AML-193 (cell line): Measurements from ENCODE around the gene CD151.
A peak's percentile ranks its signal among the peaks of the same experiment; 100 is the strongest.

ENCODE experiments used
- DNase-seq, 2 experiments: peaks; one replicate each; lab custom pipeline; 2025; lab: John Stamatoyannopoulos, UW

CD151 gene

DNA sequence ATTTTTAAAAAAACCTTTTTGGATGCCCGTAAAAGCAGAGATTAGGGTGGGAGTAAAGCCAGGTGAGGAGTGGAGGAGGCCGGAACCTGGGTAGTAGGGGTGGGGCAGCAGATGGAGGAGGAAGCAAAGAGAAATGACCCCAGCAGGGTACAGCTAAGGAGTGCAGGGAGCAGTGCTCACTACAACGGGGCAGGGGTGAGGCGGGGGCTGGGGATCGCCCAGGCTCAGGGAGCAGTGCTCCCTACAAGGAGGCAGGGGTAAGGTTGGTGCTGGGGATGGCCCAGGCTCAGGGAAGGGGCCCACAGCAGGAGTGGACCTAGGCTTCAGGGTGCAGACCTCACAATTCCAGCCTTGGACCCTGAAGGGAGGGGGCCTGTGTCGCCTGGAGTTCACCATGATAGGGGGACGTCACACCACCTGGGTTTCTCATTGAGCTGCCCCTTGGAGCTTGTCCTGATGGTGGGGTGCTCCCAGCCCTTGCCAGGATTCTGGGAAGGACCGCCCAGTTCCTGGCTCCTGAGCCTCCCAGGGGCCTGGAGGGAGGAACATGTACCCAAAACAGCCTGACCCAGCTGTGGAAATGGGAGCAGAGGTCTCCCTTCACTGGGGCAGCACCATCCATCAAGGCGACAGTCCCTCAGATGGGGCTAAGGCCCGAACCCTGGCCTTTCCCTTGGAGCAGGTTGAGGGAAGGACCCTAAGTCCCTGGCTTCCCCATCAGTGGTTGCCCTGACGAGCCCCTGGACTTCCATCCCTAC is 16.9 kb upstream of the CD151 start:
- no peak for DNase-seq

DNA sequence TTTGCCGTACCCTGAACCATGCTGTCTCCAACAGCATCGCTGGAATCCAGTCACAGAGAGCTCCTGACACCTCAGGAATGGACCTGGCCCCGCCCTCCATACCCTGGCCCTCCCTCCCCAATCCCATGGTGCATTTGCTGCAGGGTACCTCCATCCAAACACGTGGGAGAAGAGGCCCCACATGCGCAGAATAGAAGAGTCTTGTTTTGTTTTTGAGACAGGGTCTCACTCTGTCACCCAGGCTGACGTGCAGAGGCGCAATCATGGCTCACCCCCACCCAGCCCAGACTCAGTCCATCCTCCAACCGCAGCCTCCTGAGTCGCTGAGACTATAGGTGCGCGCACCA is 16.3 kb upstream of the CD151 start:
- no peak for DNase-seq

DNA sequence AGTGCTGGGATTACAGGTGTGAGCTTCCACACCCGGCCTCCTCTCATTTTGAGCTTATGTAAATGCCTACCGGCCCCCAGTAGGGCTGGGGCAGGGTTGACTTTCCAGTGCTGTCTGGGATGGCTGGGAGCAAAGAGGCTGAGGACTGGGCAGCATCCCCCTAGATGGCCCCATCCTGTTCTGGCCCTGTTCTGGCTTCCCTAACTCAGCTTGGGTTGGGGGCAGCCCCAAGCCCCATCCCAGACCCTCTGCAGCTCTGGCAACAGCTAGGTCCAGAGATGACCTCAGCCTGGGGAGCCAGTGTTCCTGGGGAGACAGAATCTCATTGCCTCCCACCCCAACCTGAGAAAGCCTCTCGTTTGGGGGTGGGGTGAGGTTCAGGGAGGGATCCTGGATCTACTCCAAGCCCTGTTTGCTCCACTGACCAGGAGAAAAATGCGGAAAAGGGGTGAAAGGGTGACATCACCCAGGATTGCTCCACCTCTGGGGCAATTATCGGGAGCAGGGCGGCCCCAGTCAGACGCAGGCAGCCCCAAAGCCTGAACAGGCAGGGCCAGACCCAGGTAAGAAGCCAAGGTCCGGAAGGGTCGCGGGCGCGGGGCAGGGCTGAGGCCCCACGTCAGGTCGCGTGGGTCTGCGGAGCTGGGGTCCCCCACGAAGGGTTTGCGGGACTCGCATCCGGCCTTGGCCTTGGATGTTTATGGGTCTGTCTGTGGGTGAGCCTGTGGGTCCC is 14.2 kb upstream of the CD151 start, which contains the start of gene PNPLA2:
TSS of gene PNPLA2 (plus strand) at position 519 of the 733 bp plus-strand sequence. CDS start 805 bp downstream, outside the sequence.
- DNase-seq, result no peak

GRCh38 chr11:819129-819931 is 13.4 kb upstream of the CD151 start:
- DNase-seq, result peak; percentile 69 to 85

DNA sequence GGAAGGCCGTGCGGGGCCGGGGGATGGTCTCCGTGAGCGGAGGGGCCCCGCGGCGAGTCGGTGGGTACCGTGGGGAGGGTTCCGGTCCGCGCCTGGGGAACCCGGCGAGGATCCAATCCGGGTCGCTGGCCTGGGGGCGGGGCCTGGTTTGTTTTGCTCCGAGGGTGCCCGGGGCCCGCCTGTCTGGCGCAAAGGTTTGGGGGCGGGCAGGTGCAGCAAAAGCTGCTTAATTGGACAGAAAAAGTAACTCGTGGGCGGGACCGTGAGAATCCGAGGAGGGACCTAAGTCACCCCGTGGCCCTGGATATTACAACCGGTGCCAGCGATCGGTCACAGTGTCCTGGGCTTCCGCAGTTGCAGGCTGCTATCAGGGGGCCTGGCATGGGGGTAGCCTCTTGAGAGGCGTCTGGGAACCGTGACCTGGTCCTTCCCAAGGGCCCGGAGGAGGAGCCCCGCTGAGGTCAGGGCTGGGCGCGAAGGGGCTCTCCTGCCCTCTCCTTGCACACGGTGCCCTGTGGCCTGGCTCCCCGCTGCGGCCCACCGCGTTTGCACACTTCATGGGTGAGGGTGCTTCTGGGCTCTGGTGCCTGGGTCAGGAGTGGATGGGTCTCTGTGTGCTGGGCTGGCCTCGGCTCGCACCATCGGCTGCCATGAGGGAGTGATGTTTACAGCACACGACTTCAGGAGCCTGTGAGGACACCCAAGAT is 12.7 kb upstream of the CD151 start:
- peak; percentile 87 to 89 for DNase-seq

DNA sequence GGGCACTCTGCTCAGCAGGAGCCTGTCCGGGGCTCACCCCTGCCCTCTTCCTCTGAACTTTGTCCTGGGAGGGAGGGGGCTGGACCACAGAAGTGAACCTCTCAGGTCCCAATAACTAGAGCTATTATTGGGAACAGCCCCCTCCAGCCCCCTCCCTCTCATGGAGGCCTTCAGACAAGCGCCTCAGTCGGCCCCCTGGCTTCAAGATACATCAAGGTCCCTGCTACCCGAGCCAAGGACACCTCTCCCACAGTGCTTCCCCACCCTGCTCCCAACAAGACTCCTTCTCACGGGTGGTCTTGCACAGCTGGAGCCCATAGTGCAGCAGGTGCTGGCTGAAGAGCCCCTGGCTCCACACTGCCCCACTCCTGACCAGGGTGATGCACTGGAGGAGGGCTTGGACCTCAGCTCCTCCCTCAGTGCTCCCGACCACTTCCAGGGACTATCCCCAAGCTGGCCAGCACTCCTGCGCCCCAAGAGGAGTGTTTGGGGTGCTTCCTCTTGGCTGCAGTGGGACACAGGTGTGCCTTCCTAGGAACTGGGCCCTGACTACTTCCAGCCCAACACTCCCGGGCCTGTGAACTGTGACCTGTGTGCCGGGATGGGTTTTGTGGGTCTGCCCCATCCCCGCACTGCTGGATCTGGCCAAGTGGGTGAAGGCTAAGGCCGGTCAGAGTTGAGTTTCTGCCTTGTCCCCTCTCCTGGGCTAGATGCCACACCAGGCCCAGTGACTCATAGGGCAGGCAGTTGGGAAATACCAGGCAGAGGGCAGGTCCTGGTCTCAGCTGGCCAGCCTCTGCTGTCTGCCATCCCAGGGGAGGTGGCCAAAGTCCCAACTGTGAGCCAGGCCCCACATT is 11.9 kb upstream of the CD151 start:
- peak; percentile 78 to 83 for DNase-seq

DNA sequence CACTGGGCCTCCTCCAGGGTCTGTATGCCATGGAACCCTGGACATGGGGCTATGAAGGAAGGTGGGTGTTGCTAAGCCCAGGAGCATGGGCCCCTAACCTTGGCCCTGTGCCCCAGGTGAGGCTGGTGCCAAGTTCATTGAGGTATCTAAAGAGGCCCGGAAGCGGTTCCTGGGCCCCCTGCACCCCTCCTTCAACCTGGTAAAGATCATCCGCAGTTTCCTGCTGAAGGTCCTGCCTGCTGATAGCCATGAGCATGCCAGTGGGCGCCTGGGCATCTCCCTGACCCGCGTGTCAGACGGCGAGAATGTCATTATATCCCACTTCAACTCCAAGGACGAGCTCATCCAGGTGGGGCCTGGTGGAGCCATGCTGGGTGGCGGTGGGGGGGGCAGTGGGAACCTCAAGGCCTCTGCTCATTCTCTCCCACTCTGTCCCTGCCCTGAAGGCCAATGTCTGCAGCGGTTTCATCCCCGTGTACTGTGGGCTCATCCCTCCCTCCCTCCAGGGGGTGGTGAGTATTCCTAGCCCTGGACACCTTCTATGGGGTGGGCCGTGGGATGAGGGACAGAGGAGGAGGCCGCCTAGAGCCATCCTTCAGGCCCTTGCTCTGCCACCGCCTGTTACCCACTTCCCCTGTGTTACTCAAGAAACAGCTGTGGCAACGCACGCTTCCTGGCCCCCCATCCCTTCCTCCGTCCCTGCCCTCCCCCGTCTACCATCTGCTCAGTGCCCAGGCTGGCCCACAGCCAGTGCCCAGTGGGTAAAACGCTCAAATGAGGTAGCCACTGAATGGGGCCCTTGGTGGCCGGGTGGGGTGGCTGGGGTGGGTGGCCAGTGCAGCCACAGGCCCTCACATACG is 11.0 kb upstream of the CD151 start:
- DNase-seq, result peak; percentile 83 to 90

DNA sequence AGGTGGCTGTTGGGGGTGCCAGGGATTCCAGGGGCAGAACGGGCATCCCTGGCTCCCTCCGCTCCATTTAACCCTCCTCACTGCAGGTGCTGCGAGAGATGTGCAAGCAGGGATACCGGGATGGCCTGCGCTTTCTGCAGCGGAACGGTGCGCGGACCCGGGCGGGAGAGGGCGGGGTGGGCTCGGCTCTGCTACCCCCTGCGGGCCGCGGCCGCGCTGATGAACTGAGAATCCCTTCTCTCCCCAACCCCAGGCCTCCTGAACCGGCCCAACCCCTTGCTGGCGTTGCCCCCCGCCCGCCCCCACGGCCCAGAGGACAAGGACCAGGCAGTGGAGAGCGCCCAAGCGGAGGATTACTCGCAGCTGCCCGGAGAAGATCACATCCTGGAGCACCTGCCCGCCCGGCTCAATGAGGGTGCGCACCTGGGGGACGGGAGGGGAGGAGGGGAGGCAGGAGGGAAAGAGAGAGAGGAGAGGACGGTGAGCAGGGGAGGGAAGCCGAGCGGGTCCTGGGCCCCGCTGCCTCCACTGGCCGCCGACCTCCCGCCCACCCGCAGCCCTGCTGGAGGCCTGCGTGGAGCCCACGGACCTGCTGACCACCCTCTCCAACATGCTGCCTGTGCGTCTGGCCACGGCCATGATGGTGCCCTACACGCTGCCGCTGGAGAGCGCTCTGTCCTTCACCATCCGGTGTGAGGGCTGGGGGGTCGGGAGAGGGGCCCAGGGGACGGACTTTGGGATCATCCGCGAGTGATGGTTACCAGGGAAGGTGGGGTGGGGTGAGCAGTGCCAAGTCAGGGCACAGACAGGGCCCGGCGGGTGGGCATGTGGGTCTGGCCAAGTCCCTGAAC is 9.1 kb upstream of the CD151 start:
- DNase-seq, result no peak

- DNase-seq, result no peak
Observed at GRCh38 chr11:824292-824880, 8.4 kb upstream of the CD151 start.

- no peak for DNase-seq
Observed at GRCh38 chr11:824942-825341, 7.8 kb upstream of the CD151 start.

GRCh38 chr11:825366-826226 is 7.2 kb upstream of the CD151 start:
- DNase-seq, result no peak

- no peak for DNase-seq
Observed at GRCh38 chr11:826227-826621, 6.5 kb upstream of the CD151 start.

GRCh38 chr11:826836-827145 is 6.0 kb upstream of the CD151 start:
- DNase-seq, result no peak

DNA sequence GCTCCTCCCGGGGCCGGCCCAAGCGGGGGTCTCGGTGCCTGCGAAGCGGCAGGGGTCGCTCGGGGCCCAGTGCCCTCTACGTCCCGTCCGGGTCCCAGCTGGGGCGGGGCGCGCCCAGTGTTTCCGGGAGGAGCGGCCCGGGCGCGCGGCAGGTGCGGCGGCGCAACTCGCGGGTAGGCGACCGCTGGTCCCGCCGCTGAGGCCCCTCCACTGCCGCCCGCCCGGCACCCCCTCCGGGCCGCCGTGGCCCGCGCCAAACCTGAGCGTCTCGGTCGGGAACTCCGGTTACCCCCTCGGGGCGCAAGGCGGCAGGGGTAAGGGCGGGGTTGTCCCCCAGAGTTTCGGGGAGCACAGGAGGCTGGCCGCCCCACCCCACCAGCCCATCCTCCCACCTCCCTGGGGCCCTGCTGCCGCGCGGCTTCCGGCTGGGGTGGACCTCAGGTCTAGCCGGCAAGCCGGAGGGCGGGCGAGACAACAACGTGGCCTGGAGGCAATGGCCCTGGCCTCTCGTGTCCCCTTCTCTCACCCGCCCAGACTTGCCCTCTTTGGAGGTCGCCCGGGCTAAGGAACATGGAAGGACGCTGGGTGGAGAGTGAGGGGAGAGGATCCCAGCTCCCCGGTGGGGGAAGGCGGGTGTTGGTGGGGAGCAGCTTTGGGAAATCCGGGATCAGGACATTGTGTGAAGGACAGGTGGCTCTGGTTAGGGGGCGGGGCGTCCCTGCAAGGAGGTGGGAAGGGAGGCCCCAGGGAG is 5.4 kb upstream of the CD151 start:
- DNase-seq, result peak in 1 of 2 experiments; percentile 22

DNA sequence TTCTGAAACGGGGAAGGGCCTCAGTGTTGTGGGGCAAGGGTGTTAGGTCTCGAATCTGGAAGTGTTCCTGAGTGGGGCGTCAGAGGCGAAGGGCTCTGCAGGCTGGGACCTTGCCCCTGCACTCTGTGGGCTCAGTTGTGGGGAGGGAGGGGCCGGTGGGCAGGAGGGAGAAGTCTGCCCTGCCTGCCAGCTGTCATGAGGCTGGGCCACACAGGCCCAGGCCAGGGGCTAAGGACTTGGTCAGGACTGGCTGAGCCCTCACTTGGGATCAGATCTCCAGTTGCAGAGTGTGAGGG is 4.9 kb upstream of the CD151 start, which contains the start of gene CRACR2B:
TSS of gene CRACR2B (plus strand) at position 23 of the 296 bp plus-strand sequence. CDS start 689 bp downstream, outside the sequence.
- DNase-seq, result no peak

DNA sequence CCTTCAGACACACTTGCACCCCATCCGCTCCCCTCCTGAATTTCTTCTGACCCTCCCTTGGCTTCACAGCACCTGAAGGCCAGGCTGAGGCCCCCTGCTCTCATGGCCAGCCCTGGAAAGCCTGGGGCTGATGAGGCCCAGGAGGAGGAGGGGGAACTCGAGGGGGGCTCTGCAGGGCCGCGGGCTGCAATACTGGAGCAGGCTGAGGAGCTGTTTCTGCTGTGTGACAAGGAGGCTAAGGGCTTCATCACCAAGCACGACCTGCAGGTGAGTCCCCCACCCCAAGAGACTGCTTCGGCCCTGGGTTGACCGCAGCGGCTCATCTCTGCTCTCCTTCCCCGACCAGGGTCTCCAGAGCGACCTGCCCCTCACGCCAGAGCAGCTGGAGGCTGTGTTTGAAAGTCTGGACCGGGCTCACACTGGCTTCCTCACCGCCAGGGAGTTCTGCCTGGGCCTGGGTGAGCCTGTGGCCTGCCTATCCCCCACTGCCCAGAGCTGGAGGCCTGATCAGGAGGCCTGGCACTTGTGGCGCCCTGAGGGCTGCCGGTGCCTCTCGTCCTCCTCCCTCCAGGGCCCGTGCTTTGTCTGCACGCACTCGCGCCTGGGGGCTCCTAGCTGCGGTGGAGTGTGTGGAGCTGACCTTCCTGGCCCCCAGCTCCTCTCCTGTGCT is 4.1 kb upstream of the CD151 start:
- DNase-seq, result no peak
